Measurements from ENCODE around the gene MAP3K1. TPM values are rescaled to one million over a fixed set of nuclear protein-coding genes. Genes with fewer than 3 reads are reported as not detected.

Gene MAP3K1
- total and polyA plus RNA-seq, 2 experiments from 2014 or later: 9.5 to 14.4 TPM

GRCh38 chr5:56852228-56853000 is 37.1 kb downstream of the MAP3K1 start:
- no peaks in the 10 kb centered on the region for H3F3A ChIP-seq (replicated peaks; ENCODE audit: low read depth)
- no peak overlapping the region for H3K27ac ChIP-seq (ENCODE audit: low read depth)
- no peak overlapping the region for H3K27ac Mint-ChIP-seq
- ATAC-seq (no peak), DNase-seq (ENCODE audit: low spot score) (no peak)
- H3K27me3 ChIP-seq (ENCODE audit: insufficient read depth): no peaks in the 10 kb centered on the region
- H4K20me1 ChIP-seq (replicated peaks; ENCODE audit: insufficient read depth): no peaks in the 10 kb centered on the region; the same call in 1 of the 2 replicates
- peaks cover 15% of the 10 kb centered on the region for H3K4me1 ChIP-seq (ENCODE audit: insufficient read depth)
- TF ChIP-seq ZNF462 (CRISPR knock-in tag; IDR thresholded peaks at IDR 0.05) (no peak), STAT1 (IDR thresholded peaks at IDR 0.05; ENCODE audit: unreplicated experiment) (no peak), ZNF114 (CRISPR knock-in tag; IDR thresholded peaks at IDR 0.05) (no peak), POLR2AphosphoS5 (IDR thresholded peaks at IDR 0.05; ENCODE audit: low read depth) (no peak), EZH2 (IDR thresholded peaks at IDR 0.05; ENCODE audit: low read depth, unreplicated experiment) (no peak), ETS1 (IDR thresholded peaks at IDR 0.05) (no peak), ZNF331 (CRISPR knock-in tag; IDR thresholded peaks at IDR 0.05; ENCODE audit: low read depth) (no peak), CREB1 (CRISPR knock-in tag; IDR thresholded peaks at IDR 0.05; ENCODE audit: low read depth) (no peak), JUNB (IDR thresholded peaks at IDR 0.05; ENCODE audit: unreplicated experiment) (no peak), REST (IDR thresholded peaks at IDR 0.05; ENCODE audit: unreplicated experiment) (no peak), CTCF (conservative IDR thresholded peaks at IDR 0.05; ENCODE audit: low read depth in 2 of 2) (no peak), EZH2phosphoT487 (IDR thresholded peaks at IDR 0.05; ENCODE audit: unreplicated experiment) (no peak), NANOG (IDR thresholded peaks at IDR 0.05; ENCODE audit: borderline replicate concordance) (no peak)
- peaks cover 64% of the 10 kb centered on the region for H3K79me2 ChIP-seq (replicated peaks; ENCODE audit: insufficient read depth)
- no peaks in the 10 kb centered on the region for H3K27me3 Mint-ChIP-seq (ENCODE audit: insufficient read depth, low read depth, poor library complexity)
- H2AFZ ChIP-seq: no peak overlapping the region
- no peak overlapping the region for H3K4me3 ChIP-seq
- no peak overlapping the region for H3K4me2 ChIP-seq
- no peaks in the 10 kb centered on the region for H3K9me3 Mint-ChIP-seq
- H3K9me2 ChIP-seq (ENCODE audit: insufficient read depth): no peaks in the 10 kb centered on the region
- no peaks in the 10 kb centered on the region for H3K36me3 ChIP-seq (ENCODE audit: insufficient read depth)
- peaks cover 33% of the 10 kb centered on the region for H3K4me1 Mint-ChIP-seq
- H3K4me3 Mint-ChIP-seq: no peak overlapping the region
- H3K36me3 Mint-ChIP-seq (ENCODE audit: low read depth): no peaks in the 10 kb centered on the region

Measured in GM23338 (cell line).